HUES6 (cell line): ENCODE measurements around the gene OSBPL3.
"Not testable (repeated sequence)": the region's sequence is repeated elsewhere in the genome, so short reads cannot be mapped to it uniquely, and the experiment has no call there.

Experiments
- H3K27ac ChIP-seq: 2 replicates; pipeline ENCODE4 v1.7.0; 2013; ENCODE audit warnings: low read depth, mild to moderate bottlenecking, low read length, inconsistent platforms
- H3K27me3 ChIP-seq: 2 replicates; pipeline ENCODE4 v1.6.1; 2013; ENCODE audit warnings: low read length; ENCODE audit not compliant: control insufficient read depth, insufficient read depth
- H3K36me3 ChIP-seq: 2 replicates; pipeline ENCODE4 v1.6.1; 2013; ENCODE audit warnings: low read length; ENCODE audit not compliant: control insufficient read depth, insufficient read depth
- H3K4me1 ChIP-seq: 2 replicates; pipeline ENCODE4 v1.6.1; 2013; ENCODE audit warnings: low read length; ENCODE audit not compliant: control insufficient read depth, insufficient read depth
- H3K4me3 ChIP-seq: 2 replicates; pipeline ENCODE4 v1.5.1; 2013; ENCODE audit warnings: low read depth, low read length
- H3K9ac ChIP-seq: one replicate; pipeline ENCODE4 v1.6.1; 2013; ENCODE audit warnings: mild to moderate bottlenecking, low read length
- H3K9me3 ChIP-seq: 2 replicates; pipeline ENCODE4 v1.6.1; 2013; ENCODE audit warnings: low read depth, low read length; ENCODE audit not compliant: control insufficient read depth, insufficient read depth

OSBPL3 gene

GRCh38 chr7:24794751-24795406, 185.1 kb downstream of the OSBPL3 start:
- not testable (repeated sequence) for H3K27me3 ChIP-seq, H3K4me3 ChIP-seq, H3K9me3 ChIP-seq, H3K36me3 ChIP-seq, H3K9ac ChIP-seq, H3K4me1 ChIP-seq, H3K27ac ChIP-seq

GRCh38 chr7:24793982-24794648, 185.9 kb downstream of the OSBPL3 start:
- Histone ChIP-seq H3K9ac (no peak overlapping the region), H3K9me3 (peaks cover 15% of the 10 kb centered on the region), H3K36me3 (no peaks in the 10 kb centered on the region), H3K27ac (no peak overlapping the region), H3K4me1 (no peaks in the 10 kb centered on the region; the same call in 1 of the 2 replicates), H3K4me3 (no peak overlapping the region), H3K27me3 (no peaks in the 10 kb centered on the region)

GRCh38 chr7:24788961-24789576, 190.9 kb downstream of the OSBPL3 start:
- Histone ChIP-seq H3K4me3 (no peak overlapping the region), H3K36me3 (no peaks in the 10 kb centered on the region), H3K27me3 (no peaks in the 10 kb centered on the region)

GRCh38 chr7:24788075-24788474, 191.9 kb downstream of the OSBPL3 start:
- Histone ChIP-seq H3K36me3 (no peaks in the 10 kb centered on the region), H3K27ac (no peak overlapping the region), H3K27me3 (no peaks in the 10 kb centered on the region), H3K9ac (no peak overlapping the region), H3K4me1 (no peaks in the 10 kb centered on the region), H3K4me3 (no peak overlapping the region), H3K9me3 (peaks cover 38% of the 10 kb centered on the region)

More at GRCh38 chr7:24788961-24789576, 190.9 kb downstream of the OSBPL3 start:
- Histone ChIP-seq H3K4me1 (no peaks in the 10 kb centered on the region; the same call in 1 of the 2 replicates), H3K9me3 (peaks cover 29% of the 10 kb centered on the region), H3K27ac (no peak overlapping the region), H3K9ac (no peak overlapping the region)

- Histone ChIP-seq H3K36me3 (no peaks in the 10 kb centered on the region), H3K27ac (no peak overlapping the region), H3K27me3 (no peaks in the 10 kb centered on the region), H3K9me3 (peaks cover 40% of the 10 kb centered on the region), H3K4me3 (no peak overlapping the region), H3K9ac (no peak overlapping the region), H3K4me1 (no peaks in the 10 kb centered on the region)
These were observed 193.0 kb downstream of the OSBPL3 start for GRCh38 chr7:24786941-24787340.

GRCh38 chr7:24786306-24786705, 193.7 kb downstream of the OSBPL3 start:
- no peak overlapping the region for H3K9ac ChIP-seq
- H3K27ac ChIP-seq, result no peak overlapping the region
- H3K4me1 ChIP-seq, result no peaks in the 10 kb centered on the region

GRCh38 chr7:24784277-24784676, 195.7 kb downstream of the OSBPL3 start:
- peaks cover 26% of the 10 kb centered on the region for H3K9me3 ChIP-seq
- H3K27ac ChIP-seq, result no peak overlapping the region
- H3K9ac ChIP-seq, result no peak overlapping the region
- H3K4me3 ChIP-seq, result no peak overlapping the region
- H3K4me1 ChIP-seq, result no peaks in the 10 kb centered on the region
- no peaks in the 10 kb centered on the region for H3K36me3 ChIP-seq
- H3K27me3 ChIP-seq, result no peaks in the 10 kb centered on the region

More at GRCh38 chr7:24786306-24786705, 193.7 kb downstream of the OSBPL3 start:
- Histone ChIP-seq H3K27me3 (no peaks in the 10 kb centered on the region), H3K4me3 (no peak overlapping the region), H3K9me3 (peaks cover 34% of the 10 kb centered on the region), H3K36me3 (no peaks in the 10 kb centered on the region)

GRCh38 chr7:24783698-24784097, 196.3 kb downstream of the OSBPL3 start:
- no peaks in the 10 kb centered on the region for H3K36me3 ChIP-seq
- no peak overlapping the region for H3K9ac ChIP-seq
- no peaks in the 10 kb centered on the region for H3K4me1 ChIP-seq
- no peak overlapping the region for H3K4me3 ChIP-seq
- H3K9me3 ChIP-seq, result peaks cover 21% of the 10 kb centered on the region
- H3K27ac ChIP-seq, result no peak overlapping the region
- H3K27me3 ChIP-seq, result no peaks in the 10 kb centered on the region

GRCh38 chr7:24781106-24781505, 198.9 kb downstream of the OSBPL3 start:
- Histone ChIP-seq H3K4me3 (no peak overlapping the region), H3K9ac (no peak overlapping the region), H3K36me3 (no peaks in the 10 kb centered on the region), H3K27ac (no peak overlapping the region), H3K27me3 (no peaks in the 10 kb centered on the region), H3K9me3 (peaks cover 14% of the 10 kb centered on the region), H3K4me1 (no peaks in the 10 kb centered on the region)

GRCh38 chr7:24779283-24779655, 200.7 kb downstream of the OSBPL3 start:
- Histone ChIP-seq H3K36me3 (no peaks in the 10 kb centered on the region), H3K9me3 (peaks cover 13% of the 10 kb centered on the region), H3K4me1 (no peaks in the 10 kb centered on the region), H3K27me3 (no peaks in the 10 kb centered on the region), H3K9ac (no peak overlapping the region), H3K4me3 (no peak overlapping the region), H3K27ac (no peak overlapping the region)

- Histone ChIP-seq H3K27me3 (no peaks in the 10 kb centered on the region), H3K4me1 (no peaks in the 10 kb centered on the region), H3K27ac (no peak overlapping the region), H3K9me3 (peaks cover 7% of the 10 kb centered on the region), H3K9ac (no peak overlapping the region), H3K36me3 (no peaks in the 10 kb centered on the region), H3K4me3 (no peak overlapping the region)
These were observed 201.3 kb downstream of the OSBPL3 start for GRCh38 chr7:24778543-24779282.
